A673 (cell line): ENCODE data around the gene FGF14. TPM values are rescaled to one million over a fixed set of nuclear protein-coding genes. Genes with fewer than 3 reads are reported as not detected.

ENCODE experiments used
- BruUV-seq: library from RNA; stranded (reverse); fragments of 400-500 nt; replicated peaks from 2 replicates; lab custom pipeline; 2021; lab: Mats Ljungman, UMichigan
- CTCF ChIA-PET: fragments of 300-600 bp; sonication (Branson Sonifier 250); formaldehyde crosslinking; loops from one replicate; lab custom pipeline; 2022; ENCODE audit warnings: antibody characterized with exemption; lab: Charles Lee
- POLR2A ChIA-PET: fragments of 300-600 bp; sonication (Branson Sonifier 250); formaldehyde crosslinking; loops from one replicate; lab custom pipeline; 2022; ENCODE audit warnings: antibody characterized with exemption; ENCODE audit not compliant: low non-redundant PET; lab: Charles Lee
- DNase-seq: peaks from one replicate; pipeline ENCODE4 v3.0.0-alpha.2; 2015; ENCODE audit warnings: low spot score
- H3K27ac ChIP-seq: fragments of 200-600 bp; sonication (generic); 2 replicates; pipeline ENCODE4 v1.5.1; 2016; ENCODE audit warnings: mixed run types, low read depth, mild to moderate bottlenecking, mixed read lengths, antibody characterized with exemption, low read length; ENCODE audit not compliant: poor library complexity, severe bottlenecking
- H3K27me3 ChIP-seq: fragments of 200-600 bp; sonication (generic); replicated peaks from 2 replicates; pipeline ENCODE4 v1.6.1; 2017; ENCODE audit warnings: mixed run types, low read depth, mild to moderate bottlenecking, mixed read lengths, antibody characterized with exemption, low read length; ENCODE audit not compliant: insufficient read depth, poor library complexity
- H3K36me3 ChIP-seq: fragments of 200-600 bp; sonication (generic); 2 replicates; pipeline ENCODE4 v1.6.1; 2016; ENCODE audit warnings: mixed run types, mild to moderate bottlenecking, mixed read lengths, antibody characterized with exemption, low read length; ENCODE audit not compliant: insufficient read depth, poor library complexity, severe bottlenecking
- H3K4me1 ChIP-seq: fragments of 200-600 bp; sonication (generic); 2 replicates; pipeline ENCODE4 v1.6.1; 2017; ENCODE audit warnings: mixed run types, mild to moderate bottlenecking, mixed read lengths, antibody characterized with exemption, low read length; ENCODE audit not compliant: insufficient read depth, poor library complexity, severe bottlenecking
- H3K4me3 ChIP-seq: fragments of 200-600 bp; sonication (generic); 2 replicates; pipeline ENCODE4 v1.5.1; 2016; ENCODE audit warnings: low read depth, mixed run types, mild to moderate bottlenecking, mixed read lengths, low read length; ENCODE audit not compliant: poor library complexity, severe bottlenecking
- H3K9me3 ChIP-seq: fragments of 200-600 bp; sonication (generic); 2 replicates; pipeline ENCODE4 v1.6.1; 2016; ENCODE audit warnings: mixed run types, low read depth, mild to moderate bottlenecking, mixed read lengths, antibody characterized with exemption, low read length; ENCODE audit not compliant: poor library complexity, severe bottlenecking
- CTCF ChIP-seq: fragments of 300-800, 200-600 bp; sonication (generic); conservative IDR thresholded peaks from 2 replicates; pipeline ENCODE4 v1.5.1; 2017; ENCODE audit warnings: low read depth, mild to moderate bottlenecking, antibody characterized with exemption, low read length, moderate library complexity, mixed read lengths
- EZH2 ChIP-seq: fragments of 200-600 bp; sonication (generic); IDR thresholded peaks from 2 replicates; pipeline ENCODE4 v1.6.1; 2017; ENCODE audit warnings: borderline replicate concordance, low read depth, mild to moderate bottlenecking, mixed read lengths, antibody characterized with exemption, low read length; ENCODE audit not compliant: poor library complexity, severe bottlenecking
- intact Hi-C: fragments of 100-400 bp; cut with micrococcal nuclease; formaldehyde crosslinking; loops from one replicate; pipeline ENCODE4 v1.10.0; 2022; ENCODE audit not compliant: unreplicated experiment
- total RNA-seq: library from RNA; stranded (reverse); gene quantifications from 2 replicates; pipeline ENCODE4 v1.2.3, GENCODE V29; 2021

Gene FGF14
- total RNA-seq, 1 experiment from 2014 or later, result 19.7 TPM

GRCh38 chr13:101730420-101731000 is 671.3 kb downstream of the FGF14 start:
- no TSS peak for BruUV-seq

GRCh38 chr13:101728615-101729014 is 673.2 kb downstream of the FGF14 start:
- ChIA-PET POLR2A (no interaction called here), CTCF (no interaction called here)

More at GRCh38 chr13:101730420-101731000, 671.3 kb downstream of the FGF14 start:
- no peak overlapping the region for H3K27ac ChIP-seq
- H3K27me3 ChIP-seq, result no peaks in the 10 kb centered on the region
- no peak for DNase-seq
- intact Hi-C loops, result no loop called here
- no peaks in the 10 kb centered on the region for H3K9me3 ChIP-seq
- ChIA-PET CTCF (no interaction called here), POLR2A (no interaction called here)
- no peak overlapping the region for H3K4me3 ChIP-seq
- H3K4me1 ChIP-seq, result no peaks in the 10 kb centered on the region
- H3K36me3 ChIP-seq, result no peaks in the 10 kb centered on the region
- no peak for TF ChIP-seq CTCF

GRCh38 chr13:101728021-101728420 is 673.8 kb downstream of the FGF14 start:
- no peak for DNase-seq
- H3K9me3 ChIP-seq, result no peaks in the 10 kb centered on the region
- POLR2A ChIA-PET, result no interaction called here
- no peaks in the 10 kb centered on the region for H3K36me3 ChIP-seq
- no peaks in the 10 kb centered on the region for H3K27me3 ChIP-seq
- H3K4me3 ChIP-seq, result no peak overlapping the region
- intact Hi-C loops, result no loop called here
- H3K4me1 ChIP-seq, result no peaks in the 10 kb centered on the region
- CTCF ChIA-PET, result no interaction called here
- H3K27ac ChIP-seq, result no peak overlapping the region
- no TSS peak for BruUV-seq
- TF ChIP-seq CTCF (no peak), EZH2 (no peak)

More at GRCh38 chr13:101728615-101729014, 673.2 kb downstream of the FGF14 start:
- Histone ChIP-seq H3K4me3 (no peak overlapping the region), H3K4me1 (no peaks in the 10 kb centered on the region), H3K27me3 (no peaks in the 10 kb centered on the region), H3K27ac (no peak overlapping the region), H3K9me3 (no peaks in the 10 kb centered on the region), H3K36me3 (no peaks in the 10 kb centered on the region)
- intact Hi-C loops, result no loop called here
- TF ChIP-seq EZH2 (no peak), CTCF (no peak)
- no TSS peak for BruUV-seq
- no peak for DNase-seq
